GM13977 (cell line): ENCODE measurements around the gene GRK5.

Experiments used
- DNase-seq: peaks from one replicate; pipeline ENCODE4 v3.0.0; 2012; ENCODE audit warnings: low spot score
- CTCF ChIP-seq: IDR thresholded peaks from 2 replicates; pipeline ENCODE4 v1.5.1; 2012; ENCODE audit warnings: mild to moderate bottlenecking, control low read depth; ENCODE audit not compliant: insufficient read depth; ENCODE audit errors: extremely low read depth, missing control alignments
- in situ Hi-C: fragments of 300-500 bp; cut with MboI; formaldehyde crosslinking; loops from one replicate; pipeline ENCODE4 v1.12.0; 2022; ENCODE audit warnings: low sequenced_read_pairs, low pct_unique_long_range_greater_than_20kb, mixed read lengths, inconsistent platforms; ENCODE audit not compliant: unreplicated experiment

Gene GRK5

GRCh38 chr10:119383174-119383856 lies 175.9 kb downstream of the GRK5 start:
- DNase-seq, result no peak
- in situ Hi-C loops, result no loop called here
- TF ChIP-seq CTCF, result no peak

GRCh38 chr10:119384127-119384526 lies 176.8 kb downstream of the GRK5 start:
- no peak for TF ChIP-seq CTCF
- in situ Hi-C loops, result no loop called here
- no peak for DNase-seq

GRCh38 chr10:119386666-119387065 lies 179.3 kb downstream of the GRK5 start:
- in situ Hi-C loops, result no loop called here
- no peak for DNase-seq
- TF ChIP-seq CTCF, result no peak

GRCh38 chr10:119388849-119389345 lies 181.5 kb downstream of the GRK5 start:
- DNase-seq, result no peak
- in situ Hi-C loops, result no loop called here
- TF ChIP-seq CTCF, result no peak

- in situ Hi-C loops, result no loop called here
- no peak for DNase-seq
- TF ChIP-seq CTCF, result no peak
These were observed 184.3 kb downstream of the GRK5 start for GRCh38 chr10:119391440-119392251.

- no peak for DNase-seq
- TF ChIP-seq CTCF, result no peak
- in situ Hi-C loops, result no loop called here
These were observed 185.6 kb downstream of the GRK5 start for GRCh38 chr10:119393019-119393418.
